ENCODE measurements around the gene RMC1. TPM values are rescaled to one million over a fixed set of nuclear protein-coding genes. Genes with fewer than 3 reads are reported as not detected.

RMC1 gene
- total RNA-seq, 1 donor from 2014 or later, result 28.3 TPM

DNA sequence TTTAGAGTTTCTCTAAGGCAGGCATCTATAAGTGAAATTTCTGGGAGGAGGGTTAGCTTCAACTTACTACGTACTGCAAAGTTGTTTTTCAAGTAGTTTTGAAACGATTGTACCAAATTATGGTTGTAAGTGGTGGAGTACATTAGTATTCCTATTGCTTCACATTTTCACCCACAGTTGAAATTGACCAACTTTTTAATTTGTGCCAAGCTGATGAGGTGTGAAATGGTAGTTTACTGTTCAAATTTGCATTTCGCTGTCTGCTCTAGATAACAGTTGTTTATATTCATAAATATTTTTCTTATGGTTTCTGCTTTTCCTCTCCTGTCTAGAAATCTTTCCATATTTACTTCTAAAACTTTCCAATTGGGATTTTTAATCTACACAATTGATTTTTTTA is 64.4 kb downstream of the RMC1 start:
- no peak overlapping the region for H3K4me3 ChIP-seq (ENCODE audit: insufficient read depth, low read depth, low read length)
- FAIRE-seq (no peak), DNase-seq (ENCODE audit: low read depth) (no peak)
- no peak for TF ChIP-seq EZH2 (IDR thresholded peaks at IDR 0.05; ENCODE audit: insufficient read depth, low read length)
- no peak overlapping the region for H3K4me3 Mint-ChIP-seq (ENCODE audit: unreplicated experiment)
- H3K4me2 ChIP-seq (ENCODE audit: low read length), result no peak overlapping the region
- no peak overlapping the region for H3K9ac ChIP-seq (ENCODE audit: low read length)
- no peaks in the 10 kb centered on the region for H3K9me3 Mint-ChIP-seq (ENCODE audit: unreplicated experiment)
- peaks cover 3% of the 10 kb centered on the region for H3K4me1 ChIP-seq (ENCODE audit: insufficient read depth, low read length)
- peaks cover 36% of the 10 kb centered on the region for H3K36me3 ChIP-seq (ENCODE audit: insufficient read depth, low read length)
- H3K27me3 Mint-ChIP-seq (ENCODE audit: low read depth, unreplicated experiment), result no peaks in the 10 kb centered on the region
- peaks cover 17% of the 10 kb centered on the region for H4K20me1 ChIP-seq (ENCODE audit: insufficient read depth, low read length)
- H3K27ac Mint-ChIP-seq (ENCODE audit: unreplicated experiment), result no peak overlapping the region
- H3K9me3 ChIP-seq (ENCODE audit: insufficient read depth, low read depth, low read length), result no peaks in the 10 kb centered on the region
- no peaks in the 10 kb centered on the region for H3K79me2 ChIP-seq (ENCODE audit: insufficient read depth, low read length)
- no peak overlapping the region for H3K27ac ChIP-seq (ENCODE audit: low read depth, low read length)
- peaks cover 4% of the 10 kb centered on the region for H3K4me1 Mint-ChIP-seq (ENCODE audit: low read depth, unreplicated experiment)
- H3K36me3 Mint-ChIP-seq (ENCODE audit: low read depth, unreplicated experiment), result peaks cover 15% of the 10 kb centered on the region
- no peak overlapping the region for H2AFZ ChIP-seq (ENCODE audit: low read depth, low read length)
- no peaks in the 10 kb centered on the region for H3K27me3 ChIP-seq (ENCODE audit: insufficient read depth, low read length)

DNA sequence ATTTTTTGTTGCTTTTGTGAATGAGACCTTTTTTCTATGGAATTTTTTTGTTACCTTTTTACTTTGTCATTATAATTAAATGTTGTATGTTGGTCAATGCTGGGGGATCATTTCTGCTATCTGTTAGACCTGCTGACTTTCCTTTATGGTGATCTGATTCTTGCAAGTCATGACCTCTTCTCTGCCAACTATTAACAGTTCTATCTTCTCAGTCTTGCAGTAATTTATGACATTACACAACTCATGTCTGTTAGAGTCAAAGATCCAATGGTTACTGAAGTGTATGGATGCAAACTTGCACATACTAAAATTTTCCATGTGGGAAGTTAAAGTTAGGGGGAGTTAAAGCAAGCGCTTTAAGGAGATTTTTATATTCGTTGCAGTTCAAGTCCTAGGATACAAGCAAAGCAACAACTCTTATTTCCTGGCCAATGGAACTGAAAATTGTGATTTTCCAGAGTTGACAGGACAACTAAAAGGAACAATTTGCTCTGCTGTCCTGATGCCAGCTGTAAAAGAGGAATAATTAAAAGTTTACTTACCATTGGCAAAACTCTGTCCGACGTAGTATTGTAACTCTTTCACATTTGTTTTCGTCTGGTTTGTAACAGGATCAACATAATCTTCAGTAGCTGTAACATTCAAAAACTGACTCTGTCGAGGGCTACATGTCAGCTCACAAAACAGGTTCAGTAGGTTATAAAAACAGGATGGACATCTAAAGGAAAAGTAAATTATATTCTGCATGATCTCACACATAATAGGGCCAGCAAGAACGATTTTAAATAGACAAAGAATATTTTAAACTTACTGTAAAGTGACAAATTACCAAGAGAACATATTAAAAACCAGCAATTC is 65.2 kb downstream of the RMC1 start:
- H3K4me3 Mint-ChIP-seq (ENCODE audit: unreplicated experiment), result no peak overlapping the region

DNA sequence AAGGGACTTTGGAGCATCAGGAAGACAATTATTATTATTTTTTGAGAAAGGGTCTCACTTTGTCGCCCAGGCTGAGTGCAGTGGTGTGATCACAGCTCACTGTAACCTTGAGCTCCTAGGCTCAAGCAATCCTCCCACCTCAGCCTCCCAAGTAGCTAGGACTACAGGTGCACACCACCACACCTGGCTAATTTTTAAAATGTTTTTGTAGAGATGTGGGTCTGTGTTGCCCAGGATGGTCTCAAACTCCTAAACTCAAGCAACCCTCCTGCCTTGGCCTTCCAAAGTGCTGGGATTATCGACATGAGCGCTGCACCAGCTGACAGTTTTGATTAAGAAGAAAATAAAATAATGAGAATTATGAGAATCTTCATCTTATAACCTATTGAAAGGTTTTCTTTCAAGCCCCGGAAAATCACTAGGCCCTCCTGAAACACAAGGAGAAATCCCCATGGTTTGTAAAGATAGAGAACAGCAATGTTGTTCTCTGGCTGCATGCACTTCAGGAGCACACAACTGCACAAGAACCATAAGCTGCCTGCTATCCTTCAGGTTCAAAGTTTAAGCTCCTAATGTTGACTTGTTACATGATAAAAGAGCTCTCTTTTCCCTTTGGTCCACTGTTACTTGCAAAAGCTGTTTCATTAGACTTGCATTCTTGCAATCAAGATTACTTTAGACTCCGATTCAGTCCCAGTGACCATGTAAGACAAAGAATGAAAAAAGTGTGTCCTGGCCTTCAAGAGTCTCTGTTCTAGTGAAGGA is 66.2 kb downstream of the RMC1 start:
- Mint-ChIP-seq H3K4me3 (ENCODE audit: unreplicated experiment) (no peak overlapping the region), H3K9me3 (ENCODE audit: unreplicated experiment) (no peaks in the 10 kb centered on the region), H3K27ac (ENCODE audit: unreplicated experiment) (no peak overlapping the region), H3K36me3 (ENCODE audit: low read depth, unreplicated experiment) (peaks cover 15% of the 10 kb centered on the region), H3K4me1 (ENCODE audit: low read depth, unreplicated experiment) (peaks cover 17% of the 10 kb centered on the region), H3K27me3 (ENCODE audit: low read depth, unreplicated experiment) (no peaks in the 10 kb centered on the region)
- DNase-seq (ENCODE audit: low read depth) (no peak), FAIRE-seq (no peak)
- peaks cover 27% of the 10 kb centered on the region for H4K20me1 ChIP-seq (ENCODE audit: insufficient read depth, low read length)
- TF ChIP-seq EZH2 (IDR thresholded peaks at IDR 0.05; ENCODE audit: insufficient read depth, low read length), result no peak
- TF ChIP-seq, protein P1, sequence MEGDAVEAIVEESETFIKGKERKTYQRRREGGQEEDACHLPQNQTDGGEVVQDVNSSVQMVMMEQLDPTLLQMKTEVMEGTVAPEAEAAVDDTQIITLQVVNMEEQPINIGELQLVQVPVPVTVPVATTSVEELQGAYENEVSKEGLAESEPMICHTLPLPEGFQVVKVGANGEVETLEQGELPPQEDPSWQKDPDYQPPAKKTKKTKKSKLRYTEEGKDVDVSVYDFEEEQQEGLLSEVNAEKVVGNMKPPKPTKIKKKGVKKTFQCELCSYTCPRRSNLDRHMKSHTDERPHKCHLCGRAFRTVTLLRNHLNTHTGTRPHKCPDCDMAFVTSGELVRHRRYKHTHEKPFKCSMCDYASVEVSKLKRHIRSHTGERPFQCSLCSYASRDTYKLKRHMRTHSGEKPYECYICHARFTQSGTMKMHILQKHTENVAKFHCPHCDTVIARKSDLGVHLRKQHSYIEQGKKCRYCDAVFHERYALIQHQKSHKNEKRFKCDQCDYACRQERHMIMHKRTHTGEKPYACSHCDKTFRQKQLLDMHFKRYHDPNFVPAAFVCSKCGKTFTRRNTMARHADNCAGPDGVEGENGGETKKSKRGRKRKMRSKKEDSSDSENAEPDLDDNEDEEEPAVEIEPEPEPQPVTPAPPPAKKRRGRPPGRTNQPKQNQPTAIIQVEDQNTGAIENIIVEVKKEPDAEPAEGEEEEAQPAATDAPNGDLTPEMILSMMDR (IDR thresholded peaks at IDR 0.05; ENCODE audit: insufficient read depth, low read depth, low read length), result no peak
- peaks cover 44% of the 10 kb centered on the region for H3K36me3 ChIP-seq (ENCODE audit: insufficient read depth, low read length)
- H3K79me2 ChIP-seq (ENCODE audit: insufficient read depth, low read length), result peaks cover 3% of the 10 kb centered on the region
- no peak overlapping the region for H3K9ac ChIP-seq (ENCODE audit: low read length)
- no peak overlapping the region for H2AFZ ChIP-seq (ENCODE audit: low read depth, low read length)
- no peak overlapping the region for H3K4me2 ChIP-seq (ENCODE audit: low read length)
- H3K9me3 ChIP-seq (ENCODE audit: insufficient read depth, low read depth, low read length), result no peaks in the 10 kb centered on the region
- no peaks in the 10 kb centered on the region for H3K27me3 ChIP-seq (ENCODE audit: insufficient read depth, low read length)
- no peak overlapping the region for H3K4me3 ChIP-seq (ENCODE audit: insufficient read depth, low read depth, low read length)
- peaks cover 9% of the 10 kb centered on the region for H3K4me1 ChIP-seq (ENCODE audit: insufficient read depth, low read length)
- H3K27ac ChIP-seq (ENCODE audit: low read depth, low read length), result no peak overlapping the region

More for the DNA sequence above, 65.2 kb downstream of the RMC1 start:
- H3K4me1 ChIP-seq (ENCODE audit: insufficient read depth, low read length), result no peaks in the 10 kb centered on the region
- FAIRE-seq, result no peak
- peaks cover 3% of the 10 kb centered on the region for H3K79me2 ChIP-seq (ENCODE audit: insufficient read depth, low read length)
- Mint-ChIP-seq H3K27me3 (ENCODE audit: low read depth, unreplicated experiment) (no peaks in the 10 kb centered on the region), H3K9me3 (ENCODE audit: unreplicated experiment) (no peaks in the 10 kb centered on the region), H3K36me3 (ENCODE audit: low read depth, unreplicated experiment) (peaks cover 15% of the 10 kb centered on the region), H3K27ac (ENCODE audit: unreplicated experiment) (no peak overlapping the region), H3K4me1 (ENCODE audit: low read depth, unreplicated experiment) (peaks cover 8% of the 10 kb centered on the region)
- H3K27me3 ChIP-seq (ENCODE audit: insufficient read depth, low read length), result no peaks in the 10 kb centered on the region
- DNase-seq (ENCODE audit: low read depth), result no peak
- peaks cover 44% of the 10 kb centered on the region for H3K36me3 ChIP-seq (ENCODE audit: insufficient read depth, low read length)
- H2AFZ ChIP-seq (ENCODE audit: low read depth, low read length), result no peak overlapping the region
- H3K27ac ChIP-seq (ENCODE audit: low read depth, low read length), result no peak overlapping the region
- H3K9me3 ChIP-seq (ENCODE audit: insufficient read depth, low read depth, low read length), result no peaks in the 10 kb centered on the region
- H3K4me2 ChIP-seq (ENCODE audit: low read length), result no peak overlapping the region
- TF ChIP-seq, protein P1 (IDR thresholded peaks at IDR 0.05; ENCODE audit: insufficient read depth, low read depth, low read length), result no peak
- TF ChIP-seq EZH2 (IDR thresholded peaks at IDR 0.05; ENCODE audit: insufficient read depth, low read length), result no peak
- H3K4me3 ChIP-seq (ENCODE audit: insufficient read depth, low read depth, low read length), result no peak overlapping the region
- H4K20me1 ChIP-seq (ENCODE audit: insufficient read depth, low read length), result peaks cover 18% of the 10 kb centered on the region
- no peak overlapping the region for H3K9ac ChIP-seq (ENCODE audit: low read length)

All from astrocyte (in vitro differentiated cells and primary cell).